PC-3 (cell line): ENCODE results near the gene BCCIP. TPM values are rescaled to one million over a fixed set of nuclear protein-coding genes. Genes with fewer than 3 reads are reported as not detected.

ENCODE experiments used
- ATAC-seq: fragments of 200-7000 bp; cut with Tn5 transposase; 2 replicates; pipeline ENCODE4 v1.9.1; 2020; ENCODE audit warnings: mild to moderate bottlenecking, moderate library complexity
- BruUV-seq: library from RNA; stranded (reverse); fragments of 400-500 nt; replicated peaks from 2 replicates; lab custom pipeline; 2021; lab: Mats Ljungman, UMichigan
- CTCF ChIA-PET: fragments of 300-600 bp; sonication (Branson Sonifier 250); formaldehyde crosslinking; loops from one replicate; lab custom pipeline; 2022; ENCODE audit warnings: antibody characterized with exemption; lab: Charles Lee
- POLR2A ChIA-PET: fragments of 300-600 bp; sonication (Branson Sonifier 250); formaldehyde crosslinking; loops from one replicate; lab custom pipeline; 2022; ENCODE audit warnings: antibody characterized with exemption; ENCODE audit not compliant: unreplicated experiment; lab: Charles Lee
- DNase-seq: peaks from one replicate; pipeline ENCODE4 v3.0.0-alpha.2; 2015
- H2AFZ ChIP-seq: fragments of 300-600 bp; sonication (generic); 2 replicates; pipeline ENCODE4 v1.6.0; 2016; ENCODE audit warnings: antibody characterized with exemption, low read length
- H3F3A ChIP-seq: fragments of 300-600 bp; sonication (generic); one replicate; pipeline ENCODE4 v1.6.0; 2017; ENCODE audit warnings: antibody characterized with exemption, low read length, control low read depth, mild to moderate bottlenecking; ENCODE audit not compliant: unreplicated experiment
- H3K27ac ChIP-seq: fragments of 300-600 bp; sonication (generic); 2 replicates; pipeline ENCODE4 v1.5.1; 2016; ENCODE audit warnings: mild to moderate bottlenecking, low read length
- H3K27me3 ChIP-seq: fragments of 300-600 bp; sonication (generic); 2 replicates; pipeline ENCODE4 v1.6.1; 2016; ENCODE audit warnings: low read length, mixed read lengths
- H3K36me3 ChIP-seq: fragments of 300-600 bp; sonication (generic); 2 replicates; pipeline ENCODE4 v1.6.1; 2016; ENCODE audit warnings: low read depth, mixed run types, low read length, mixed read lengths
- H3K4me1 ChIP-seq: fragments of 300-600 bp; sonication (generic); 2 replicates; pipeline ENCODE4 v1.5.1; 2016; ENCODE audit warnings: low read length; ENCODE audit not compliant: insufficient read depth
- H3K4me2 ChIP-seq: fragments of 300-600 bp; sonication (generic); 2 replicates; pipeline ENCODE4 v1.6.0; 2016; ENCODE audit warnings: low read length
- H3K4me3 ChIP-seq: fragments of 300-600 bp; sonication (generic); 2 replicates; pipeline ENCODE4 v1.5.1; 2016; ENCODE audit warnings: mild to moderate bottlenecking, low read length, mixed read lengths
- H3K79me2 ChIP-seq: fragments of 300-600 bp; sonication (generic); 2 replicates; pipeline ENCODE4 v1.6.1; 2017; ENCODE audit warnings: low read length, mixed read lengths
- H3K9ac ChIP-seq: fragments of 300-600 bp; sonication (generic); 2 replicates; pipeline ENCODE4 v1.6.0; 2016; ENCODE audit warnings: mild to moderate bottlenecking, low read length
- H3K9me2 ChIP-seq: fragments of 300-600 bp; sonication (generic); replicated peaks from 2 replicates; pipeline ENCODE4 v1.6.1; 2016; ENCODE audit warnings: mixed run types, low read length, mixed read lengths
- H3K9me3 ChIP-seq: fragments of 300-600 bp; sonication (generic); 2 replicates; pipeline ENCODE4 v1.6.1; 2016; ENCODE audit warnings: low read length, mixed read lengths
- H4K20me1 ChIP-seq: fragments of 300-600 bp; sonication (generic); 2 replicates; pipeline ENCODE4 v1.6.1; 2016; ENCODE audit warnings: low read length, mixed read lengths
- CTCF ChIP-seq: fragments of 300-600 bp; sonication (generic); conservative IDR thresholded peaks from 2 replicates; pipeline ENCODE4 v1.5.1; 2017; ENCODE audit warnings: antibody characterized with exemption, low read depth, mild to moderate bottlenecking, low read length
- EZH2 ChIP-seq: fragments of 300-600 bp; sonication (generic); IDR thresholded peaks from one replicate; pipeline ENCODE4 v1.6.1; 2017; ENCODE audit warnings: antibody characterized with exemption, mild to moderate bottlenecking, low read length; ENCODE audit not compliant: unreplicated experiment
- EZH2phosphoT487 ChIP-seq: fragments of 300-600 bp; sonication (generic); IDR thresholded peaks from 2 replicates; pipeline ENCODE4 v1.6.1; 2018; ENCODE audit warnings: mild to moderate bottlenecking, antibody characterized with exemption, low read length, borderline replicate concordance
- intact Hi-C: fragments of 100-400 bp; cut with micrococcal nuclease; formaldehyde crosslinking; loops from 2 replicates; pipeline ENCODE4 v1.9.0; 2023
- total RNA-seq: library from RNA; depleted of rRNA; stranded (reverse); fragments of >200 nt; gene quantifications from 2 replicates; pipeline ENCODE4 v1.2.3, GENCODE V29; 2014

BCCIP gene
- total RNA-seq, 1 experiment from 2014 or later = 81.5 TPM

- no peak overlapping the region for H3K4me2 ChIP-seq
- DNase-seq (no peak), ATAC-seq (no peak)
- H3K27ac ChIP-seq = no peak overlapping the region
- no TSS peak for BruUV-seq
- H4K20me1 ChIP-seq = no peaks in the 10 kb centered on the region
- H3K27me3 ChIP-seq = no peaks in the 10 kb centered on the region
- H3F3A ChIP-seq = no peaks in the 10 kb centered on the region
- CTCF ChIA-PET = no interaction called here
- POLR2A ChIA-PET = no interaction called here
- no peaks in the 10 kb centered on the region for H3K36me3 ChIP-seq
- TF ChIP-seq EZH2phosphoT487 (no peak), CTCF (no peak), EZH2 (no peak)
- no peak overlapping the region for H2AFZ ChIP-seq
- no peaks in the 10 kb centered on the region for H3K9me3 ChIP-seq
- H3K4me1 ChIP-seq = no peaks in the 10 kb centered on the region
- no peaks in the 10 kb centered on the region for H3K9me2 ChIP-seq
- no peaks in the 10 kb centered on the region for H3K79me2 ChIP-seq
- intact Hi-C loops = no loop called here
- no peak overlapping the region for H3K9ac ChIP-seq
- H3K4me3 ChIP-seq = no peak overlapping the region
These were observed 28.2 kb upstream of the BCCIP start for GRCh38 chr10:125795128-125795527.

GRCh38 chr10:125795637-125796190 lies 27.6 kb upstream of the BCCIP start:
- CTCF ChIA-PET = no interaction called here
- Histone ChIP-seq H3K9me3 (no peaks in the 10 kb centered on the region), H3K79me2 (no peaks in the 10 kb centered on the region), H4K20me1 (no peaks in the 10 kb centered on the region), H3F3A (no peaks in the 10 kb centered on the region), H3K4me3 (no peak overlapping the region), H3K9ac (no peak overlapping the region), H3K4me2 (no peak overlapping the region), H2AFZ (no peak overlapping the region), H3K27me3 (no peaks in the 10 kb centered on the region), H3K36me3 (no peaks in the 10 kb centered on the region), H3K4me1 (no peaks in the 10 kb centered on the region), H3K9me2 (no peaks in the 10 kb centered on the region), H3K27ac (no peak overlapping the region)
- no TSS peak for BruUV-seq
- TF ChIP-seq EZH2phosphoT487 (no peak), EZH2 (no peak), CTCF (no peak)
- intact Hi-C loops = no loop called here
- no peak for DNase-seq
- POLR2A ChIA-PET = no interaction called here
- ATAC-seq = no peak

- Histone ChIP-seq H2AFZ (no peak overlapping the region), H3K27ac (no peak overlapping the region), H3K9ac (no peak overlapping the region), H3K4me1 (no peaks in the 10 kb centered on the region), H3K4me3 (no peak overlapping the region), H3K4me2 (no peak overlapping the region), H3K27me3 (no peaks in the 10 kb centered on the region), H3F3A (no peaks in the 10 kb centered on the region), H3K9me3 (no peaks in the 10 kb centered on the region), H3K79me2 (no peaks in the 10 kb centered on the region), H3K9me2 (no peaks in the 10 kb centered on the region), H3K36me3 (no peaks in the 10 kb centered on the region), H4K20me1 (no peaks in the 10 kb centered on the region)
- intact Hi-C loops = no loop called here
- no TSS peak for BruUV-seq
- TF ChIP-seq EZH2 (no peak), CTCF (no peak), EZH2phosphoT487 (no peak)
- no peak for DNase-seq
- no peak for ATAC-seq
- CTCF ChIA-PET = no interaction called here
- POLR2A ChIA-PET = no interaction called here
These were observed 25.9 kb upstream of the BCCIP start for GRCh38 chr10:125797424-125797823.
